A673 (cell line): ENCODE results near the gene DYRK1A. TPM values are rescaled to one million over a fixed set of nuclear protein-coding genes. Genes with fewer than 3 reads are reported as not detected.
A peak's percentile ranks its signal among the peaks of the same experiment; 100 is the strongest.

Experiments
- BruUV-seq: library from RNA; stranded (reverse); fragments of 400-500 nt; replicated peaks from 2 replicates; lab custom pipeline; 2021; lab: Mats Ljungman, UMichigan
- CTCF ChIA-PET: fragments of 300-600 bp; sonication (Branson Sonifier 250); formaldehyde crosslinking; loops from one replicate; lab custom pipeline; 2022; ENCODE audit warnings: antibody characterized with exemption; lab: Charles Lee
- POLR2A ChIA-PET: fragments of 300-600 bp; sonication (Branson Sonifier 250); formaldehyde crosslinking; loops from one replicate; lab custom pipeline; 2022; ENCODE audit warnings: antibody characterized with exemption; ENCODE audit not compliant: low non-redundant PET; lab: Charles Lee
- DNase-seq: peaks from one replicate; pipeline ENCODE4 v3.0.0-alpha.2; 2015; ENCODE audit warnings: low spot score
- H3K27ac ChIP-seq: fragments of 200-600 bp; sonication (generic); 2 replicates; pipeline ENCODE4 v1.5.1; 2016; ENCODE audit warnings: mixed run types, low read depth, mild to moderate bottlenecking, mixed read lengths, antibody characterized with exemption, low read length; ENCODE audit not compliant: poor library complexity, severe bottlenecking
- H3K27me3 ChIP-seq: fragments of 200-600 bp; sonication (generic); replicated peaks from 2 replicates; pipeline ENCODE4 v1.6.1; 2017; ENCODE audit warnings: mixed run types, low read depth, mild to moderate bottlenecking, mixed read lengths, antibody characterized with exemption, low read length; ENCODE audit not compliant: insufficient read depth, poor library complexity
- H3K36me3 ChIP-seq: fragments of 200-600 bp; sonication (generic); 2 replicates; pipeline ENCODE4 v1.6.1; 2016; ENCODE audit warnings: mixed run types, mild to moderate bottlenecking, mixed read lengths, antibody characterized with exemption, low read length; ENCODE audit not compliant: insufficient read depth, poor library complexity, severe bottlenecking
- H3K4me1 ChIP-seq: fragments of 200-600 bp; sonication (generic); 2 replicates; pipeline ENCODE4 v1.6.1; 2017; ENCODE audit warnings: mixed run types, mild to moderate bottlenecking, mixed read lengths, antibody characterized with exemption, low read length; ENCODE audit not compliant: insufficient read depth, poor library complexity, severe bottlenecking
- H3K4me3 ChIP-seq: fragments of 200-600 bp; sonication (generic); 2 replicates; pipeline ENCODE4 v1.5.1; 2016; ENCODE audit warnings: low read depth, mixed run types, mild to moderate bottlenecking, mixed read lengths, low read length; ENCODE audit not compliant: poor library complexity, severe bottlenecking
- H3K9me3 ChIP-seq: fragments of 200-600 bp; sonication (generic); 2 replicates; pipeline ENCODE4 v1.6.1; 2016; ENCODE audit warnings: mixed run types, low read depth, mild to moderate bottlenecking, mixed read lengths, antibody characterized with exemption, low read length; ENCODE audit not compliant: poor library complexity, severe bottlenecking
- CTCF ChIP-seq: fragments of 300-800, 200-600 bp; sonication (generic); conservative IDR thresholded peaks from 2 replicates; pipeline ENCODE4 v1.5.1; 2017; ENCODE audit warnings: low read depth, mild to moderate bottlenecking, antibody characterized with exemption, low read length, moderate library complexity, mixed read lengths
- EZH2 ChIP-seq: fragments of 200-600 bp; sonication (generic); IDR thresholded peaks from 2 replicates; pipeline ENCODE4 v1.6.1; 2017; ENCODE audit warnings: borderline replicate concordance, low read depth, mild to moderate bottlenecking, mixed read lengths, antibody characterized with exemption, low read length; ENCODE audit not compliant: poor library complexity, severe bottlenecking
- intact Hi-C: fragments of 100-400 bp; cut with micrococcal nuclease; formaldehyde crosslinking; loops from one replicate; pipeline ENCODE4 v1.10.0; 2022; ENCODE audit not compliant: unreplicated experiment
- total RNA-seq: library from RNA; stranded (reverse); gene quantifications from 2 replicates; pipeline ENCODE4 v1.2.3, GENCODE V29; 2021

DYRK1A gene
- total RNA-seq, 1 experiment from 2014 or later: 70.5 TPM

- Histone ChIP-seq H3K4me1 (peaks cover 53% of the 10 kb centered on the region), H3K27me3 (no peaks in the 10 kb centered on the region), H3K9me3 (no peaks in the 10 kb centered on the region), H3K4me3 (no peak overlapping the region), H3K36me3 (no peaks in the 10 kb centered on the region), H3K27ac (no peak overlapping the region)
- POLR2A ChIA-PET: no interaction called here
- BruUV-seq: no TSS peak
- intact Hi-C loops: no loop called here
- TF ChIP-seq EZH2 (no peak), CTCF (no peak)
- CTCF ChIA-PET: no interaction called here
- no peak for DNase-seq
These were observed 93.0 kb downstream of the DYRK1A start for GRCh38 chr21:37459575-37459974.

- CTCF ChIA-PET: no interaction called here
- Histone ChIP-seq H3K4me1 (peaks cover 47% of the 10 kb centered on the region), H3K27ac (no peak overlapping the region), H3K36me3 (no peaks in the 10 kb centered on the region), H3K9me3 (no peaks in the 10 kb centered on the region), H3K4me3 (no peak overlapping the region), H3K27me3 (no peaks in the 10 kb centered on the region)
- no TSS peak for BruUV-seq
- peak; percentile 58 for TF ChIP-seq CTCF
- TF ChIP-seq EZH2: no peak
- DNase-seq: peak; percentile 52
- POLR2A ChIA-PET: interaction anchor here (0.6 kb wide), 1 partner anchor 1600 kb away, joined by 3 read pairs; no protein-coding TSS in a partner anchor
- intact Hi-C loops: loop anchor here (5.0 kb wide), 1 partner anchor 93 kb away; the partner anchor contains the start of gene DYRK1A
These were observed 93.6 kb downstream of the DYRK1A start for GRCh38 chr21:37460196-37460595.

GRCh38 chr21:37461479-37461878 lies 94.9 kb downstream of the DYRK1A start:
- Histone ChIP-seq H3K9me3 (no peaks in the 10 kb centered on the region), H3K4me1 (peaks cover 38% of the 10 kb centered on the region), H3K36me3 (no peaks in the 10 kb centered on the region), H3K27ac (no peak overlapping the region), H3K27me3 (no peaks in the 10 kb centered on the region), H3K4me3 (no peak overlapping the region)
- POLR2A ChIA-PET: no interaction called here
- CTCF ChIA-PET: no interaction called here
- intact Hi-C loops: loop anchor here (5.0 kb wide), 1 partner anchor 94 kb away; the partner anchor contains the start of gene DYRK1A
- DNase-seq: no peak
- TF ChIP-seq EZH2: no peak
- TF ChIP-seq CTCF: no peak
- BruUV-seq: no TSS peak
